SK-N-SH (cell line): ENCODE results near the gene NUAK1. TPM values are rescaled to one million over a fixed set of nuclear protein-coding genes. Genes with fewer than 3 reads are reported as not detected.

Experiments used
- CTCF ChIA-PET: fragments of 300-600, 350-600 bp; formaldehyde crosslinking; extraction: SDS; loops from one replicate; lab custom pipeline; 2021; lab: Yijun Ruan, JAX
- POLR2A ChIA-PET: fragments of 350-600 bp; sonication (Branson Sonifier 250); formaldehyde crosslinking; extraction: SDS; loops from one replicate; lab custom pipeline; 2020; ENCODE audit warnings: antibody characterized with exemption, inconsistent platforms; lab: Yijun Ruan, JAX
- DNase-seq: peaks from one replicate; pipeline ENCODE4 v3.0.0; 2012
- H2AFZ ChIP-seq: fragments of 200-600 bp; sonication (generic); 2 replicates; pipeline ENCODE4 v1.8.1; 2016; ENCODE audit warnings: antibody characterized with exemption, mild to moderate bottlenecking, low read depth
- H3F3A ChIP-seq: fragments of 200-600 bp; sonication (generic); replicated peaks from 2 replicates; pipeline ENCODE3; 2016; ENCODE audit warnings: antibody characterized with exemption, mild to moderate bottlenecking; ENCODE audit not compliant: insufficient read depth
- H3K27ac ChIP-seq, 2 experiments: fragments of 200-500 bp in 1 of 2; fragments of 200-600 bp in 1 of 2; sonication (Bioruptor generic) in 1 of 2; sonication (generic), shearing (Covaris generic) in 1 of 2; 2 replicates each; pipeline versions ENCODE4 v1.5.1 to v1.6.1; 2014 to 2016; ENCODE audit warnings: low read depth in 2 of 2, inconsistent platforms in 1 of 2, low read length in 1 of 2, mild to moderate bottlenecking in 1 of 2, mixed read lengths in 1 of 2
- H3K27me3 ChIP-seq: fragments of 200-600 bp; sonication (generic), shearing (Covaris generic); 2 replicates; pipeline ENCODE4 v1.6.1; 2016; ENCODE audit warnings: mixed run types; ENCODE audit not compliant: insufficient read depth
- H3K36me3 ChIP-seq, 2 experiments: fragments of 200-500 bp in 1 of 2; fragments of 200-600 bp in 1 of 2; sonication (Bioruptor generic) in 1 of 2; sonication (generic) in 1 of 2; replicated peaks in 1 of 2; 2 replicates each; pipeline versions ENCODE3 to v1.5.1; 2014 to 2016; ENCODE audit warnings: low read length in 1 of 2, mild to moderate bottlenecking in 1 of 2; ENCODE audit not compliant: insufficient read depth in 2 of 2, control insufficient read depth in 1 of 2
- H3K4me1 ChIP-seq, 2 experiments: fragments of 200-500 bp in 1 of 2; fragments of 200-600 bp in 1 of 2; sonication (Bioruptor generic) in 1 of 2; sonication (generic), shearing (Covaris generic) in 1 of 2; 2 replicates each; pipeline versions ENCODE4 v1.5.1 to v1.6.1; 2014 to 2016; ENCODE audit warnings: low read depth in 1 of 2, low read length in 1 of 2, mixed run types in 1 of 2; ENCODE audit not compliant: insufficient read depth in 2 of 2, control insufficient read depth in 1 of 2
- H3K4me2 ChIP-seq: fragments of 200-600 bp; sonication (generic), shearing (Covaris generic); 2 replicates; pipeline ENCODE4 v1.6.1; 2017; ENCODE audit warnings: mixed run types
- H3K4me3 ChIP-seq, 2 experiments: fragments of 200-500 bp in 1 of 2; fragments of 200-600 bp in 1 of 2; sonication (Bioruptor generic) in 1 of 2; sonication (generic), shearing (Covaris generic) in 1 of 2; 2 replicates each; pipeline versions ENCODE4 v1.5.1 to v1.8.1; 2014 to 2016; ENCODE audit warnings: low read depth in 2 of 2, inconsistent platforms in 1 of 2, low read length in 1 of 2, mild to moderate bottlenecking in 1 of 2, mixed read lengths in 1 of 2, moderate library complexity in 1 of 2
- H3K79me2 ChIP-seq: fragments of 200-600 bp; sonication (generic); 2 replicates; pipeline ENCODE4 v1.8.1; 2017; ENCODE audit warnings: mild to moderate bottlenecking; ENCODE audit not compliant: insufficient read depth
- H3K9ac ChIP-seq: fragments of 200-600 bp; sonication (generic); 2 replicates; pipeline ENCODE4 v1.6.1; 2017; ENCODE audit warnings: mixed run types
- H3K9me2 ChIP-seq: fragments of 200-600 bp; sonication (generic); 2 replicates; pipeline ENCODE4 v1.6.1; 2017; ENCODE audit warnings: mixed run types
- H3K9me3 ChIP-seq: fragments of 200-600 bp; sonication (generic); 2 replicates; pipeline ENCODE4 v1.6.1; 2017; ENCODE audit warnings: mixed run types, mild to moderate bottlenecking, moderate library complexity
- H4K20me1 ChIP-seq: fragments of 200-600 bp; sonication (generic); 2 replicates; pipeline ENCODE4 v1.6.1; 2017; ENCODE audit warnings: mild to moderate bottlenecking, mixed run types; ENCODE audit not compliant: insufficient read depth
- NFIC ChIP-seq: IDR thresholded peaks from 2 replicates; pipeline ENCODE4 v1.4.0; 2012; ENCODE audit warnings: borderline replicate concordance
- NRF1 ChIP-seq: IDR thresholded peaks from 2 replicates; pipeline ENCODE4 v1.6.1; 2012; ENCODE audit warnings: low read depth, mild to moderate bottlenecking, low read length
- RAD21 ChIP-seq: IDR thresholded peaks from 2 replicates; pipeline ENCODE4 v1.6.1; 2012; ENCODE audit warnings: mild to moderate bottlenecking, low read length
- RFX5 ChIP-seq: IDR thresholded peaks from 2 replicates; pipeline ENCODE4 v1.6.1; 2012; ENCODE audit warnings: mild to moderate bottlenecking, improper control_type of control experiment, low read length
- TCF12 ChIP-seq: IDR thresholded peaks from 2 replicates; pipeline ENCODE4 v1.4.0; 2012
- WGBS: methylation state at CpG from one replicate; pipeline ENCODE4 v1.1.6; 2017; ENCODE audit warnings: low lambda C conversion rate; 5-methylcytosine and 5-hydroxymethylcytosine counted together
- polyA plus RNA-seq, 3 experiments: library from polyadenylated mRNA; depleted of rRNA; stranded (reverse); fragments of >200 nt; gene quantifications; 2 replicates each; pipeline ENCODE4 v1.2.3, GENCODE V29; 2012
- TF ChIP-seq, protein P1 (sequence below): IDR thresholded peaks from 2 replicates; pipeline ENCODE4 v1.6.1; 2012; ENCODE audit warnings: mild to moderate bottlenecking, low read depth, low read length, moderate library complexity
- TF ChIP-seq, protein P2 (sequence below): IDR thresholded peaks from 2 replicates; pipeline ENCODE4 v1.4.0; 2012; ENCODE audit warnings: low read depth
- TF ChIP-seq, protein P3 (sequence below): IDR thresholded peaks from 2 replicates; pipeline ENCODE4 v1.4.0; 2012; ENCODE audit warnings: low read depth, borderline replicate concordance

The NUAK1 gene
- polyA plus RNA-seq, 1 of the 3 experiments (the other 2 are of a cell fraction): 8.1 TPM

DNA sequence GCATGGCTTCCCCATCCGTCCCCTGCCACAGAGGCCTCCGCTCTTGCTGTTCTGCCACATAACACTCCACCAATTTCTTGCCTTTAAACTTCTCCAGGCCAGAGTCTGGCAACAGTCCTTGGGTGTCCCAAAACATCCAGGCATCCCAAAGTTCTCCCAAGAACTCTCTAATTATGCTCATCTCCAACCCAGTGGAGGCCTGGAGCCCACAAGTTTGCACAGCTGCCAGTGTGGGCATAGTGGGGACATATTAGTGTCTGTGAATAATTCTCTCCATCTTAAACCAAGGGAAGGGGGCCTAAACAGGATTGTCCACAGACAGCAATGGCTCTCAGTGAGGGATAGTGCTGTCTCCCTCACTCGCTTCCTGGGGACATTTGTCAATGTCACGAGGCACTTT is 124.8 kb downstream of the NUAK1 start:
- Histone ChIP-seq H3K4me1 (no peaks in the 10 kb centered on the region), H3K79me2 (no peaks in the 10 kb centered on the region), H3K4me2 (no peak overlapping the region), H3K4me3 (no peak overlapping the region), H4K20me1 (no peaks in the 10 kb centered on the region), H3K9ac (no peak overlapping the region), H3K36me3 (no peaks in the 10 kb centered on the region), H2AFZ (no peak overlapping the region), H3F3A (no peaks in the 10 kb centered on the region), H3K9me3 (no peaks in the 10 kb centered on the region), H3K9me2 (no peaks in the 10 kb centered on the region)
- ChIA-PET POLR2A (no interaction called here), CTCF (no interaction called here)
- no peak for DNase-seq
- WGBS: 100% methylated on average over 3 of the region's 4 CpGs
- TF ChIP-seq, protein P1, sequence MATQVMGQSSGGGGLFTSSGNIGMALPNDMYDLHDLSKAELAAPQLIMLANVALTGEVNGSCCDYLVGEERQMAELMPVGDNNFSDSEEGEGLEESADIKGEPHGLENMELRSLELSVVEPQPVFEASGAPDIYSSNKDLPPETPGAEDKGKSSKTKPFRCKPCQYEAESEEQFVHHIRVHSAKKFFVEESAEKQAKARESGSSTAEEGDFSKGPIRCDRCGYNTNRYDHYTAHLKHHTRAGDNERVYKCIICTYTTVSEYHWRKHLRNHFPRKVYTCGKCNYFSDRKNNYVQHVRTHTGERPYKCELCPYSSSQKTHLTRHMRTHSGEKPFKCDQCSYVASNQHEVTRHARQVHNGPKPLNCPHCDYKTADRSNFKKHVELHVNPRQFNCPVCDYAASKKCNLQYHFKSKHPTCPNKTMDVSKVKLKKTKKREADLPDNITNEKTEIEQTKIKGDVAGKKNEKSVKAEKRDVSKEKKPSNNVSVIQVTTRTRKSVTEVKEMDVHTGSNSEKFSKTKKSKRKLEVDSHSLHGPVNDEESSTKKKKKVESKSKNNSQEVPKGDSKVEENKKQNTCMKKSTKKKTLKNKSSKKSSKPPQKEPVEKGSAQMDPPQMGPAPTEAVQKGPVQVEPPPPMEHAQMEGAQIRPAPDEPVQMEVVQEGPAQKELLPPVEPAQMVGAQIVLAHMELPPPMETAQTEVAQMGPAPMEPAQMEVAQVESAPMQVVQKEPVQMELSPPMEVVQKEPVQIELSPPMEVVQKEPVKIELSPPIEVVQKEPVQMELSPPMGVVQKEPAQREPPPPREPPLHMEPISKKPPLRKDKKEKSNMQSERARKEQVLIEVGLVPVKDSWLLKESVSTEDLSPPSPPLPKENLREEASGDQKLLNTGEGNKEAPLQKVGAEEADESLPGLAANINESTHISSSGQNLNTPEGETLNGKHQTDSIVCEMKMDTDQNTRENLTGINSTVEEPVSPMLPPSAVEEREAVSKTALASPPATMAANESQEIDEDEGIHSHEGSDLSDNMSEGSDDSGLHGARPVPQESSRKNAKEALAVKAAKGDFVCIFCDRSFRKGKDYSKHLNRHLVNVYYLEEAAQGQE: no peak
- TF ChIP-seq, protein P2, sequence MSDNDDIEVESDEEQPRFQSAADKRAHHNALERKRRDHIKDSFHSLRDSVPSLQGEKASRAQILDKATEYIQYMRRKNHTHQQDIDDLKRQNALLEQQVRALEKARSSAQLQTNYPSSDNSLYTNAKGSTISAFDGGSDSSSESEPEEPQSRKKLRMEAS: no peak
- no peak for TF ChIP-seq RAD21
- TF ChIP-seq, protein P3, sequence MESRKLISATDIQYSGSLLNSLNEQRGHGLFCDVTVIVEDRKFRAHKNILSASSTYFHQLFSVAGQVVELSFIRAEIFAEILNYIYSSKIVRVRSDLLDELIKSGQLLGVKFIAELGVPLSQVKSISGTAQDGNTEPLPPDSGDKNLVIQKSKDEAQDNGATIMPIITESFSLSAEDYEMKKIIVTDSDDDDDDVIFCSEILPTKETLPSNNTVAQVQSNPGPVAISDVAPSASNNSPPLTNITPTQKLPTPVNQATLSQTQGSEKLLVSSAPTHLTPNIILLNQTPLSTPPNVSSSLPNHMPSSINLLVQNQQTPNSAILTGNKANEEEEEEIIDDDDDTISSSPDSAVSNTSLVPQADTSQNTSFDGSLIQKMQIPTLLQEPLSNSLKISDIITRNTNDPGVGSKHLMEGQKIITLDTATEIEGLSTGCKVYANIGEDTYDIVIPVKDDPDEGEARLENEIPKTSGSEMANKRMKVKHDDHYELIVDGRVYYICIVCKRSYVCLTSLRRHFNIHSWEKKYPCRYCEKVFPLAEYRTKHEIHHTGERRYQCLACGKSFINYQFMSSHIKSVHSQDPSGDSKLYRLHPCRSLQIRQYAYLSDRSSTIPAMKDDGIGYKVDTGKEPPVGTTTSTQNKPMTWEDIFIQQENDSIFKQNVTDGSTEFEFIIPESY: no peak
- no peak for TF ChIP-seq RFX5
- no peak for TF ChIP-seq TCF12
- TF ChIP-seq NFIC: no peak
- no peak for TF ChIP-seq NRF1
- TF ChIP-seq, all 33 proteins: peak for 0
- Histone ChIP-seq H3K27ac (no peak overlapping the region), H3K27me3 (no peaks in the 10 kb centered on the region)

Other genes with a start within 250 kb of the NUAK1 start
- gene CKAP4, start 109.1 kb upstream of the NUAK1 start, polyA plus RNA-seq (2012; rRNA removed): 112 and 113 TPM in 2 replicates
- 4.0 and 5.5 TPM in 2 replicates for gene TCP11L2, start 163.8 kb upstream of the NUAK1 start, polyA plus RNA-seq (2012; rRNA removed)
- gene POLR3B, start 218.8 kb upstream of the NUAK1 start, polyA plus RNA-seq (2012; rRNA removed): 3.3 and 3.9 TPM in 2 replicates